KOPT-K1 (cell line): Measurements from ENCODE around the gene B3GALNT2.
"Not testable (repeated sequence)": the region's sequence is repeated elsewhere in the genome, so short reads cannot be mapped to it uniquely, and the experiment has no call there.

Experiments
- H3K27ac ChIP-seq: fragments of 200-600 bp; sonication (generic); 2 replicates; pipeline ENCODE4 v1.5.1; 2016; ENCODE audit warnings: antibody characterized with exemption, mild to moderate bottlenecking, low read depth, low read length; ENCODE audit not compliant: poor library complexity, severe bottlenecking
- H3K36me3 ChIP-seq: fragments of 200-600 bp; sonication (generic); 2 replicates; pipeline ENCODE4 v1.5.1; 2017; ENCODE audit warnings: antibody characterized with exemption, mild to moderate bottlenecking, low read length, moderate library complexity; ENCODE audit not compliant: insufficient read depth
- H3K9me3 ChIP-seq: fragments of 200-600 bp; sonication (generic); 2 replicates; pipeline ENCODE4 v1.5.1; 2017; ENCODE audit warnings: antibody characterized with exemption, low read length, mild to moderate bottlenecking; ENCODE audit not compliant: insufficient read depth, poor library complexity, severe bottlenecking

The B3GALNT2 gene

DNA sequence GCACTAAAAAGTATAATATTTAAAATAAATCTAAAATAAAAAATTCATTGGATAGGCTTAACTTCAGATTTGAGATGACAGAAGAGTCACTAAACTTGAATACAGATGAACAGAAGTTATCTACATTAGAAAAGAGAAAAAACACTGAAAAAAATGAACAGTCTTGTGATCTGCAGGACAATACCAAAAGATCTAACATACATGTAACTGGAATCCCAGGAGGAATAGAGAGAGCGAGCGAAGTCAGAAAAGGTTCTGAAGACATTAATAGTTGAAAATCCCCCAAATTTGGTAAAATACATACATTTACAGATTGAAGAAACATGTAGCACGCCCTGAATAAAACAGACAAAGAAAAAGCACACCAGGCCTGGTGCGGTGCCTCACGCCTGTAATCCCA is 21.2 kb downstream of the B3GALNT2 start:
- H3K9me3 ChIP-seq = peaks cover 4% of the 10 kb centered on the region
- H3K36me3 ChIP-seq = peaks cover 65% of the 10 kb centered on the region
- no peak overlapping the region for H3K27ac ChIP-seq

DNA sequence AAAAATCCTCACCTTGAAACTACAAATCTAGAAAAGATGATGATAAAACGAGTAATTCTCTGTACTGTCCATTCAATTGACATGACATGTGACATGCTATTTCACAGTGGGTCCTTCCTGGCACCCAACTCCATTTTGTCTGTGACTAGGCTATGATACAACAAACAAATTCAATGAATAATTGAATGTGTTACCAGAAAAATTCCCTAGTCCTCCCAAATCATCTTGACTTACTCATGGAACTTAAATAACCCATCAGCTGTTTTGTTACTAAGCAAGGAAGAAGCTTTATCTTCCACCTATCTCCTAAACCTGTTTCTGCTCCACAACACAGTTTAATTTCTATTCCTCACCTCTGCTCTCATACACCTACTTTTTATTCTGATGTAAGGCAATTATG is 30.4 kb downstream of the B3GALNT2 start:
- Histone ChIP-seq H3K36me3 (peaks cover 33% of the 10 kb centered on the region), H3K27ac (no peak overlapping the region), H3K9me3 (no peaks in the 10 kb centered on the region)

DNA sequence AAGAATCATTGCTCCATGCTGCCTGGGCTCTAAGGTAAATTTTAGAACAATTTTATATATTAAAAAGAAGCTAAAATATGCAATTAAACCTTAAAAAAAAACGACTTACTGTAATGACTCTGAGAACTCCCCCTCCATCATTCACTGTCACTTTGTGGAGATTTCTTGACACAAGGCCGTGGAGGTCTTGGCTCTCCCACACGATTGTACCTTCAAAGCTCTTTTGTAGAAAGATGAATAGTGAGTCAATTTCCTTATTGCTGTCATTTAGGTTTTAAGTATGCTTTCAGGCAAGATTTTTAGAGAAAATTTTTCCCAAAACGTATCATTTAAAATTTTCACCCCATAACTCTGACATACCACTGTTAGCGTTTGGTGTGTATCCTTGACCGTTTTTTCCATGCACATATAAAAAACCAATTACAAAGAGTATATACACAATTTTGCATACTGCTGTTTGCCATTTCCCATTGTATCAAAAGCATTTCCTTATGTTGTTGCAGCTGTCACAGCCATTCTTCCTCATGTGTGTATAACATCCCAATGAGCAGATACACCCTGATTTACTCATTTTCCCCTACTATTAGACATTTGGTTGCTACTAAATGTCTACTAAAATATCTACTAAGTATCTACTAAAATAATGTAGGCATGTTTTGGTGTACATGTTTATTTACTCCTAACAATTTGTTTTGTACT is 33.4 kb downstream of the B3GALNT2 start:
- Histone ChIP-seq H3K36me3 (peaks cover 17% of the 10 kb centered on the region; the same call in 1 of the 2 replicates), H3K9me3 (no peaks in the 10 kb centered on the region), H3K27ac (no peak overlapping the region)

DNA sequence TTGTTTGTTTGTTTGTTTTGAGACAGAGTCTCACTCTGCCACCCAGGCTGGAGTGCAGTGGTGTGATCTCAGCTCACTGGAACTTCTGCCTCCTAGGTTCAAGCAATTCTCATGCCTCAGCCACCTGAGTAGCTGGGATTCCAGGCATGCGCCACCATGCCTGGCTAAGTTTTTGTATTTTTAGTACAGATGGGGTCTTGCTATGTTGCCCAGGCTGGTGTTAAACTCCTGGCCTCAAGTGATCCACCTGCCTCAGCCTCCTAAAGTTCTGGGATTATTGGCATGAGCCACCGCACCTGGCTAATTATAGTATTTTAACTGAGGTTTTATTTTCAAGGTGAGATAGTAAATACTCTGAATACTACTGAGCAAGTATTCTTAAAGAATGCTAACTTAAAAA is 34.4 kb downstream of the B3GALNT2 start:
- peaks cover 12% of the 10 kb centered on the region; the same call in 1 of the 2 replicates for H3K36me3 ChIP-seq
- H3K9me3 ChIP-seq, H3K27ac ChIP-seq: not testable (repeated sequence)

DNA sequence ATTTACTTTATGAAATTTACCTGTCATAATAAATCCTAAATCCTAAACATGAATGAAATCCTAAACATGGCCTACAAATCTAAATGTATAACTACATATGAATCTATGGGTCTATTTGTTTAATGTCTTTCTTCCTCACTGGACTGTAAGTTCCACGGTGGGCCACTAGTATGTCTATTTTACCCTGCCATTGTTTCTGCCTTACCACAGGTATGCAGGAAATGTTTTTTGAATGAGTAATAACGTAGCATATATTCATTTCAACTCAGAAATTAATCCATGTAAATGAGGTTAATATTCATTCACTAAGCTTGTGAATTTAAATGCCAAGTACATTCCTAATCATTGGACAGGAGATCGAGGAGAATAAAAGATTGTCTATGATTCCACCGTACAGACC is 35.3 kb downstream of the B3GALNT2 start:
- Histone ChIP-seq H3K9me3 (peaks cover 3% of the 10 kb centered on the region), H3K36me3 (peaks cover 18% of the 10 kb centered on the region; the same call in 1 of the 2 replicates), H3K27ac (no peak overlapping the region)

DNA sequence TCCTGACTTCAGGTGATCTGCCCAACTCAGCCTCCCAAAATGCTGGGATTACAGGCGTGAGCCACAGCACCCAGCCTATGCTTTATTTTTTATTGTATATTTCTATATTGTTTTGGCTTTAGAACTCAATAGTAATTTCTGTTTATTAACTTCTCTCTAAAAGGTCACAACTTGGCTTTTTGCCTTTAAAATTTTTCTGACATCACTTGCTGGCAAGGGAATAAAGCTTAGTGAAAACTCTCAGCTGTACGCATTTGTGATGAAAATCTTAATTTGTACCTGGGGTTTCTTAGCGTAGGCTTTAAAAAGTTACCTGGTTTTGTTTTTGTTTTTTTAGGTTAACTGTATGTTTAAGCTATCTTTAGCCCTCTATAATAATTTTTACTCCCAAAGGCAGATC is 36.2 kb downstream of the B3GALNT2 start:
- Histone ChIP-seq H3K27ac (no peak overlapping the region), H3K36me3 (peaks cover 18% of the 10 kb centered on the region; the same call in 1 of the 2 replicates), H3K9me3 (peaks cover 3% of the 10 kb centered on the region)

DNA sequence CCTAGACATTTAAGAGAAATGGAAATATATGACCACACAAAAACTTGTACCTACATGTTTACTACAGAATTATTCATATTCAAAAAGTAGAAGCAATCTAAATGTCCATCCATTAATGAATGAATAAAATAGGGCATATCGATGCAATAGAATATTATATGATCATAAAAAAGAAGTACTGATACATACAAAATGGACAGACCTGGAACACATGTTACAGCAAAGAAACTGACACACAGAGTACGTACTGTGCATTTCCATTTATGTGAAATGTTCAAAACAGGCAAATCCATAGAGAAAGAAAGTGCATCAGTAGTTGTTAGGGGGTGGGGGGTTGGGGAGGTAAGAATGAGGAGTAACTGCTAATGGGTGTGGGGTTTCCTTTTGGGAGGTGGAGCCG is 39.2 kb downstream of the B3GALNT2 start:
- Histone ChIP-seq H3K9me3 (peaks cover 3% of the 10 kb centered on the region), H3K36me3 (peaks cover 13% of the 10 kb centered on the region), H3K27ac (no peak overlapping the region)

DNA sequence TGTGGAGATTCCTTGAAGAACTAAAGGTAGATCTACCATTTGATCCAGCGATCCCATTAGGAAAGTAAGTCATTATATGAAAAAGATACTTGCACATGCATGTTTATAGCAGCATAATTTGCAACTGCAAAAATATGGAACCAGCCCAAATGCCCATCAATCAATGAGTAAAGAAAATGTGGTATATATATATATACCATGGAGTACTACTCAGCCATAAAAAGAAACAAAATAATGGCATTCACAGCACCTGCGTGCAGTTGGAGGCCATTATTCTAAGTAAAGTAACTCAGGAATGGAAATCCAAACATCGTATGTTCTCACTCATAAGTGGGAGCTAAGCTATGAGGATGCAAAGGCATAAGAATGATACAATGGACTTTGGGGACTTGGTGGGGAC is 41.4 kb downstream of the B3GALNT2 start:
- H3K27ac ChIP-seq, H3K9me3 ChIP-seq, H3K36me3 ChIP-seq: not testable (repeated sequence)

DNA sequence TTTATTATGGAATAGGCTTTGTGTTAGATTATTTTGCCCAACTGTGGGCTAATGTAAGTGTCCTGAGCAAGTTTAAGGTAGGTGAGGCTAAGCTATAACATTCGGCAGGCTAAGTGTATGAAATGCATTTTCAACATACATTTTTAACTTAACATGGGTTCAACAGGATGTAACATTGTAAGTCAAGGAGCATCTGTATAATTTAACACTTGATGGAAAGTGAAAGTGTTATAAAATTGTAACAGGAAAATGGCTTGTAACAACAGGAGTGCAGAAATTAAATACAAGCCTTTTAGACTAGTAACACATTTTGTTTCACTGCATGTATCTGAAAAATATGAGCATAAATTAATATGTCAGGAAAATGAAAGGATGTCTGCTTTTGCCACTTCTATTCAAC is 42.3 kb downstream of the B3GALNT2 start:
- H3K9me3 ChIP-seq = peaks cover 3% of the 10 kb centered on the region
- peaks cover 10% of the 10 kb centered on the region for H3K36me3 ChIP-seq
- H3K27ac ChIP-seq = peak overlapping the region; percentile 44

DNA sequence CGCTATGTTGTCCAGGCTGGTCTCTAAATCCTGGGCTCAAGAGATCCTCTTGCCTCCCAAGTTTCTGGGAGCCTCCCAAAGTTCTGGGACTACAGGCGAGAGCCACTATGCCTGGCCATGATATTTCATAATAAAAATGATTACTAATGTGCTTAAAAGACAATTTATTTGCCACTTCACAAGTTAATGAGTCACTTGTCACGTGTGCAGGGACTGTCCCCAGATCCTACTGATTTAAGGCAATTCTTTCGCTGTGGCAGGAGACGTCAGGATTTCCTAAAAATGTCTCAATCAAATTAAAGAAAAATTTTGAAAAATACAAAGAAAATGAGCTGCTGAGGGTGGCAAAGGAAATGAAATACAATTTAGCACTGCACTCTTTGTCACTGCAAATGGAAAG is 43.5 kb downstream of the B3GALNT2 start:
- Histone ChIP-seq H3K27ac (no peak overlapping the region), H3K36me3 (peaks cover 10% of the 10 kb centered on the region), H3K9me3 (peaks cover 3% of the 10 kb centered on the region)

DNA sequence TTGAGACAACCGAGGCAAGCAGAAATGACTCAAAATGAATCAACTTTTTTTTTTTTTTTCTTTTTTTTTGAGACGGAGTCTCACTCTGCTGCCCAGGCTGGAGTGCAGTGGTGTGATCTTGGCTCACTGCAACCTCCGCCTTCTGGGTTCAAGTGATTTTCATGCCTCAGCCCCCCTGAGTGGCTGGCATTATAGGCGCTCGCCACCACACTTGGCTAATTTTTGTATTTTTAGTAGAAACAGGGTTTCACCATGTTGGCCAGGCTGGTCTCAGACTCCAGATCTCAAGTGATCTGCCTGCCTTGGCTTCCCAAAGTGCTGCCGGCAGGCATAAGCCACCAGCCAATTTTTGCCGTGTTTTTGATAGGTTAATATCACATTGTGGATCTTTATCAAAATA is 46.4 kb downstream of the B3GALNT2 start:
- H3K27ac ChIP-seq, H3K9me3 ChIP-seq: not testable (repeated sequence)
- peaks cover 26% of the 10 kb centered on the region for H3K36me3 ChIP-seq

DNA sequence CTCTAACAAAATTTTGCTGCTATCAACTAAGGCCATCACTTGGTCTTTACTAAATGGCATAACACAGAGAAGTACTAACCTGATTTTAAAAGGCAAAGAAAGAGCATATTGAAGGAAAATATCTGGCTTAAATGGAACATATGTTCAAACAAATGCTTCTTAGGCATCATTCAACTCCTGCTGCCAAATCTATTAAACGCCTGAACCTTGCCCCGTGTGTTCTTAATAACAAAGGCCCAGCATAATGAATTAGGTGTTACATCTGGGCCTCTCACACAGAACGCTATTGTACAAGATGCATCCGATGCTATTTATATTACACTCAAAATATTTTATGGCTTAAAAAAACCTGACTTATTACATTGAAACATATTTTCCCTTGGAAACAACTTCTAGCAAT is 48.4 kb downstream of the B3GALNT2 start:
- H3K36me3 ChIP-seq = peaks cover 46% of the 10 kb centered on the region
- H3K27ac ChIP-seq = no peak overlapping the region
- no peaks in the 10 kb centered on the region for H3K9me3 ChIP-seq

DNA sequence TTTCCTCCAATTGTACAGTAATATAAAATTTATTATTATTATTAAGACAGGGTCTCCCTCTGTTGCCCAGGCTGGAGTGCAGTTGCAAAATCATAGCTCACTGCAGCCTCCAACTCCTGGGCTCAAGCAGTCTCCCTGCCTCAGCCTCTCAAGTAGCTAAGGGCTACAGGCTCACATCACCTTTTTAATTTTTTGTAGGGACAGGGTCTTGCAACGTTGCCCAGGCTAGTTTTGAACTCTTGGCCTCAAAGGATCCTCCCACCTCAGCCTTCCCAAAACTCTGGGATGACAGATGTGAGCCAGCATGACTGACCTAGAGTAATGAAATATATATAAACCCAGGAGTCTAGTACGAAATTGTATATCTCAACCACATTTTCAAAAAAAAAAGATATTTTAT is 49.2 kb downstream of the B3GALNT2 start:
- Histone ChIP-seq H3K9me3 (no peaks in the 10 kb centered on the region), H3K36me3 (peaks cover 53% of the 10 kb centered on the region), H3K27ac (no peak overlapping the region)

DNA sequence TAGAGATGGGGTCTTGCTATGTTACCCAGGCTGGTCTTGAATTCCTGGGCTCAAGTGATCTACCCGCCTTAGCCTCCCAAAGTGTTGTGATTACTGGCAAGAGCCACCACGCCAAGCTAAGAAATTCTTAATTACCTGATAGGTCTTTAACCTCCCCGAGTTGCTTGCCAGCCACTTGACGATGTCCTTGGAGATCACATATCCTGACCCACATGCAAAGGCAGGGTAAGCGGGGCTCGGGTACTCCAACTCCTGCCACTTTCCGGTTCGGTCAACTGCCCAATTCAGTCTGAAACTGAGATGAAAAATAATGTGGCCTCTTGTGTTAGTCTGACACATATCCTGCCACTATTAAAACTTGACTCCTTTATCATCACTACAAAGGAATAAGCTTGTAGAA is 50.2 kb downstream of the B3GALNT2 start:
- H3K27ac ChIP-seq = no peak overlapping the region
- H3K9me3 ChIP-seq = no peaks in the 10 kb centered on the region
- peaks cover 64% of the 10 kb centered on the region for H3K36me3 ChIP-seq

DNA sequence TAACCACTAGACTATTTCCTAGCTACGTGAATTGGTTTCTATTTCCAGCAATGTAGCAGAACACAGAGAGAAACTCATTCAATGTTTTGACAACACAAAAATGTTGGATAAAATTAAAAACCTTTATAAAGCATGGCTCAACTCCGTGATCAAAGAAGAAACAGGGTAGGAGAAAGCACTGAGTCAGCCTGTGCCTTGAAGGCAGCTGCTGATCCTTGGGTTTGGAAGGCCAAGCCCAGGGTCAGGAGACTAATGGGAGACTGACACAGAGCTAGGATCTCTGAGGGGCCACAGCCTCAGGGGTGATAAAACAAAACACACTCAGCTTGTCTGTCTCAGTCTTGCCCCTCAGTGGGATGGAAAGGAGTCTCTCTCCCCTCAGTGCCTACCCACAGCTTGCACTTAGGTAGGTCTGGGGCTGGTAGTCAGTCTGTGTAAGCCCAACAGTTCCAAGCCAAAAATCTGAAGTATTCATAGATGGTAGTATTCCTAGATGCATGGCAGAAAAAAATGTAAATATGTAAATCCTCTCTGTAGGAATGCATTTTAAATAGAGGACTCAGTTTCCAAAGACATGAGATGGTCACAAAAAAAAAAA is 53.3 kb downstream of the B3GALNT2 start:
- no peaks in the 10 kb centered on the region for H3K9me3 ChIP-seq
- peaks cover 94% of the 10 kb centered on the region for H3K36me3 ChIP-seq
- no peak overlapping the region for H3K27ac ChIP-seq

DNA sequence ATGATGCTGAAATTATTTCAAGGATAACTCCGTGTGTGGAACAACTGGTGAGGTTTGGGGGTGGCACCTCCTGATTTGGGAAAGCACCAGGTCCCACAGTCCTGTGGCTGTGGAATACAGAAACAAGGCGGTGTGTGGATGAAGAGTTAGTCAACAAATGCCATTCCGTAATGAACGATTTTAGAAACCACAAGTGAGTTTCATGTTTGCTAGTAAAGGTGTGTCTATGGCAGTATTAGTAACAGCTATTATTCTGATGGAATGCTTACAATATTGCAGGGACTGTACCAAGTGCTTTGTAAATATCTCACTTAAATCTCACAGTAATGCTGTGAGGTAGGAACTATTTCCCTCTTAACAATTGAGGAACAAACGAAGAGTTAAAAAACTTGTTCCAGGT is 53.8 kb downstream of the B3GALNT2 start:
- Histone ChIP-seq H3K36me3 (peaks cover 98% of the 10 kb centered on the region), H3K27ac (no peak overlapping the region), H3K9me3 (no peaks in the 10 kb centered on the region)
